GM08714 (cell line): ENCODE measurements around the gene RNF187.
A peak's percentile ranks its signal among the peaks of the same experiment; 100 is the strongest.

Experiments used
- H3K4me3 ChIP-seq: fragments of 200-500 bp; sonication (Bioruptor generic); 2 replicates; pipeline ENCODE4 v1.5.1; 2014; ENCODE audit warnings: mild to moderate bottlenecking, low read length, inconsistent platforms
- ZNF274 ChIP-seq: IDR thresholded peaks from 2 replicates; pipeline ENCODE4 v1.6.1; 2012; ENCODE audit warnings: mild to moderate bottlenecking, low read depth, low read length

The RNF187 gene

GRCh38 chr1:228469413-228470162 is 17.6 kb upstream of the RNF187 start:
- no peak overlapping the region for H3K4me3 ChIP-seq
- no peak for TF ChIP-seq ZNF274

- no peak for TF ChIP-seq ZNF274
- no peak overlapping the region for H3K4me3 ChIP-seq
Observed at GRCh38 chr1:228471154-228471761, 15.9 kb upstream of the RNF187 start.

- no peak for TF ChIP-seq ZNF274
- H3K4me3 ChIP-seq: no peak overlapping the region
Observed at GRCh38 chr1:228471762-228472398, 15.3 kb upstream of the RNF187 start.

- H3K4me3 ChIP-seq: no peak overlapping the region
- TF ChIP-seq ZNF274: no peak
Observed at GRCh38 chr1:228472655-228473054, 14.5 kb upstream of the RNF187 start.

GRCh38 chr1:228474507-228474906 is 12.7 kb upstream of the RNF187 start:
- no peak overlapping the region for H3K4me3 ChIP-seq
- no peak for TF ChIP-seq ZNF274

- TF ChIP-seq ZNF274: no peak
Observed at GRCh38 chr1:228475812-228476211, 11.4 kb upstream of the RNF187 start.

GRCh38 chr1:228477263-228477662 is 9.9 kb upstream of the RNF187 start:
- no peak overlapping the region for H3K4me3 ChIP-seq
- TF ChIP-seq ZNF274: no peak

More at GRCh38 chr1:228475812-228476211, 11.4 kb upstream of the RNF187 start:
- H3K4me3 ChIP-seq: no peak overlapping the region

- H3K4me3 ChIP-seq: no peak overlapping the region
- no peak for TF ChIP-seq ZNF274
Observed at GRCh38 chr1:228478326-228478725, 8.9 kb upstream of the RNF187 start.

GRCh38 chr1:228478912-228479711 is 8.1 kb upstream of the RNF187 start:
- no peak for TF ChIP-seq ZNF274
- no peak overlapping the region for H3K4me3 ChIP-seq

- TF ChIP-seq ZNF274: no peak
- H3K4me3 ChIP-seq: no peak overlapping the region
Observed at GRCh38 chr1:228483789-228484188, 3.4 kb upstream of the RNF187 start.

GRCh38 chr1:228486596-228487335 is 416 bp upstream of the RNF187 start:
- TF ChIP-seq ZNF274: no peak
- peak overlapping the region; percentile 89 for H3K4me3 ChIP-seq

GRCh38 chr1:228488125-228488817 is 1.1 kb downstream of the RNF187 start:
- TF ChIP-seq ZNF274: no peak
- H3K4me3 ChIP-seq: peak overlapping the region; percentile 89
